HG03159 (cell line): ENCODE measurements around the gene FRMD3.

ENCODE experiments used
- ATAC-seq: cut with Tn5 transposase; IDR thresholded peaks from one replicate; pipeline ENCODE4 v1.9.1; 2021; ENCODE audit warnings: mild to moderate bottlenecking, moderate library complexity; ENCODE audit not compliant: unreplicated experiment

Gene FRMD3

DNA sequence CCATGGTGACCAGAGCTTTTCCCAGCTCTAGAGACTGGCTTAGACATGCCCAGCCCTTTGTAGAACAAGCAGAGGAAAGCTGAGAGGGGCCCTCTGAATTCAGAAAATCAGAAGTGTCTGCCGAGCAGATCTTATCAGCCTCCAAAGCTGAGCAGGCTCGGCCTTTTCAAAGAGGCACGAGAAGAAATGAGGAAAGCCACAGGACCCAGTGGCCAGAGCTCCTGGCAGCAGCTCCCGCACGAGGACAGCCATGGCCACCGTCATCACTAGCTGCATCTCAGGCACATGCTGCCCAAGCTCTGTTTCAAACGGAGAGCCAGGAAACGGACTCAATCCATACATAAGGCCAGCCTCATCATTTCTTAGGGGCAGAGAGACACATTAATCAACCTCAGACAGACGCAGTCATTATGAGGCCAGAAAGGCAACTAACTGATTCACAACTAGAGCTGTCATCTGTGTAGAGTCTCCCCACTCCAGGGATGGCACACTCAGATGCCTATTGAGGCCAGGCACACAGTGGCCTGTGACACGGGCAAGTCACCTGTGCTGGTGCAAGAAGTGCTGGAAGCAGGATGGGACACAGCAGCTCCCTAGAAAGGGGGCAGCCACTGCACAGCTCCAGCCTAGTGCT is 194.7 kb downstream of the FRMD3 start:
- ATAC-seq = no peak

DNA sequence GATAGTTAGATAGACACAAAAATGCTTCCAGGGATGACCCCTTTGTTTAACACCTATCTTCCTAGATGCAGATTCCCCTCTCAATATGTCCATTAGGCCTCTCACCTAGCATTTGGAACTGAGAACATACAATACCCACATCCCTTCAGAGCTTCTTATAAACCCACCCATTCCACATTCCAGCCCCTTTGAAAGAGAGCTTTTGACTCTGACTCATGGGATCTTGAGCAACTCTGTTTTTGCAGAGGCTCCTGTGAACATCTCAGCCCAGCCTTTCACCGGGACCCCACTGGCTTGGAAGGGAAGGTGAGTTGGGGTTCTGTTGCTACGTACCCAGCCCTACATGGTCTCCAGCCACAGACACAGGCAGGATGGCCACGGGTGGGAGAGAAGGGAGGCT is 195.5 kb downstream of the FRMD3 start:
- no peak for ATAC-seq

DNA sequence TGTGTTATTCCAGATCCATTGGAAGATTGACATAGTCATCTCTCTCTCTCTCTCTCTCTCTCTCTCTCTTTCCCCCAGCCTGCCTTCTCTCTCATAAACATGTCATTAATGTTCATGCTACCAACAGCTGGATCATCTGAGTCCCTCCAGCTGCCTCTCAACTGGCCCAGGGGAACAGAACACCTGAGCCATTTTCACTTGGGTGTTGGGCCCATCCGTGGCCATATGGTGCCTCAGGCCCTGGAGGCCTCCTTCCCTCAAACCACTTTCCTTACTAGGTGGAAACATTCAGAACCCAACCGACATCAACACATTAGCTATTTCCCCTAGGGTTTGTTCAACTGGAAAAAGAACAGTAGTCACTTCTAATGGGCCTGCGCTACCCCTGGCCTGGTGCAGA is 196.2 kb downstream of the FRMD3 start:
- ATAC-seq = no peak

DNA sequence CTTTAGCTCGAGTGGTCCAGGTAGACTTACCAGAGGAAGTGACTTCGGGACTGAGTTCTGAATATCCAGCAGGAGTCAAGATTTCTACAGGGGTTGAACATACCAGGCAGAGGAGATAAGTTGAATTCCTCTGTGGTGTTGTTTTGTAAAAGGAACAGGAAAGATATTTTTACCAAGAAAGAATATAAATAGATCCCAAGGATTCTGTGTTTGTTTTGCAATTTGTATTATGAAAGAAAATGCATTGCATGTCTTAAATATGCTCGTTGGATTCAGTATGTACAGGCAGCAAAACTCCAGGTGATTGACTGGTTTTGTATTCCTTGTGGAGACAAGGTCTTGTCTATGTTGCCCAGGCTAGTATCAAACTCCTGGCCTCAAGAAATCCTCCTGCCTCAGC is 197.8 kb downstream of the FRMD3 start:
- ATAC-seq = no peak

DNA sequence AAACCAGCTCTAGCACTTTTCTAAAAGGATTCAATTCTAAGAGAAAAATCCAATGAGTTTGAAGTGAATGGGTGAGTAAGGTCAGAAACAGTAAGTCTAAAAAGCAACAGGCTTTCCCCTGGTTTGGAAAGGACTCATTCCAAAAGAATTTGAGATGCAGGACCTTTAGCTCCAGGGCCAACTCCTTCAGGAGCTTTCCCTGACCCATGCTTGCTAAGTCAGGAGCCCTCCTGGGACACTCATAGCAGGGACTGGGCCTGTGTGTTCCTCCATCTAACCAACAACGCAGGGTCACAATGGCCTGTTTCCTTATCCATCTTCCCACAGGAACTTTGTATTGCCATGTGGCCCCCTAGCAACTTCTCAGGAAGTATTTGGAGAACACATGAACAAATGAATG is 198.8 kb downstream of the FRMD3 start:
- no peak for ATAC-seq

DNA sequence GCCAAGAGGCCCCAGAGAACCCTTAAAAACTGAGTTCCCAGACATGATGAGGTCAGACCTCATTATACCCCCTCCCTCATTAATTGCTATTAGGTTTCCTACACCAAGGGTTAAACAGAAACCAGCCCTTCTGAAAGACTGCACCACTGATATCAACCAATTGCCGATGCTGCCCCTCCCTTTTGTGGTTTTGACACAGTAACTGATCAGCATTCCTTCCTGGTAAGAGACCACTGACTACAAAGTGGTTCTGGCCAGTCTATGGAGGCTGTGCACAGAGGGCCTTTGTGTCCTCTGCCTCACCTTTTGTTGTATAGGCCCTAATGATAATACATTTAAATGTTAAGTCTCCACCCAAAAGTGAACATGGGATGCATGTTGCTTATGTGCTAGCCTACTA is 201.5 kb downstream of the FRMD3 start:
- no peak for ATAC-seq

DNA sequence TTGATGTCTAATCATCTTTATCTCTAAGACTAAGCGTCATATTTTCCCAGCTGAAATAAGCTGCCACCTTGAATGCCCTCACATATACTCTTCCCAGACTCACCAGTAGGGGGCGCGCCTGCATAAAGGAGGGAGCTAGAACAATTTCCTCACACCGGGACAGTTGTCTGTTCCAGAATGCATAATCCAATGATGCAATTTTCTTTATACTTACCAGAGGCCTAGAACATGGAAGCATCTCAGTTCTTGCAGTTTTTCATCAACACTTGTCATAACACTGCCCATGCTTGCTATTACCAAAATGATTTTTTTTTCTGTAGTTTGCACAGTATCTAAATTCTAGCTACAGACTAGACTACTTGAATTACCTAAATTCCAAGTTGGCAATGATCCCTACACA is 203.9 kb downstream of the FRMD3 start:
- peak; percentile 78 for ATAC-seq

DNA sequence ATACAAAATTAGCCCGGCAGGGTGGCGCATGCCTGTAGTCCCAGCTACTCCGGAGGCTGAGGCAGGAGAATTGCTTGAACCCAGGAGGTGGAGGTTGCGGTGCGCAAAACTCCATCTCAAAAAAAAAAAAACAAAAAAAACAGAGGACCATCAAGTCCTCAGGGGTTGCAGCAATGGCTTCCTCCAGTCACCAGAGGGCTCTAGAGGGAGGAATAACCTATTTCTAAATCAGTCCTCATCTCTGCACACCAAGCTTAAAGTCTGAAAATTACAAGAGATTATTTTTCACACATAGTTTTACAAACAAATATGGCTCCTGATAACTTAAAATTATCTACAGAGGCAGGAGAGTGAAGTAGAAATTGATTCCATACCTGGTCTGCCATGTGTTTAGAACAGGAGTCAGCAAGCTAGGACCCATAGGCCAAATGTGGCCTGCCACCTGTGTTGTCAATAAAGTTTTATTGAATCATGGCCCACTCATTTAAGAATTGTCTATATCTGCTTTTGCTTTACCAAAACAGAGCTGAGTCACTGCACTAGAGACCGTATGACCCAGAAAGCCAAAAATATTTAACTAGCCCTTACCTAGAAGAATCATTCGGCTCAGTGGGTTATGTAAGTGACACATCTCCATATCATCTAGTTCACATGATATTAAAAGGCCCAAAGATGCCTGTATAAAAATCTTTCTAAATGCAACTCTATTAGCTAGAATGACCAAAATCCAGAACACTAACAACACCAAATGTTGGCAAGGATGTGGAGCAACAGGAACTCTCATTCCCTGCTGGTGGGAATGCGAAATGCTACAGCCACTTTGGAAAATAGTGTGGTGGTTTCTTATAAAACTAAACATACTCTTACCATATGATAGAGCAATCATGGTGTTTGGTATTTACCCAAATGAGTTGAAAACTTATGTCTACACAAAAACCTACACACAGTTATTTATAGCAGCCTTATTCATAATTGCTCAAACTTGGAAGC is 207.7 kb downstream of the FRMD3 start:
- no peak for ATAC-seq

DNA sequence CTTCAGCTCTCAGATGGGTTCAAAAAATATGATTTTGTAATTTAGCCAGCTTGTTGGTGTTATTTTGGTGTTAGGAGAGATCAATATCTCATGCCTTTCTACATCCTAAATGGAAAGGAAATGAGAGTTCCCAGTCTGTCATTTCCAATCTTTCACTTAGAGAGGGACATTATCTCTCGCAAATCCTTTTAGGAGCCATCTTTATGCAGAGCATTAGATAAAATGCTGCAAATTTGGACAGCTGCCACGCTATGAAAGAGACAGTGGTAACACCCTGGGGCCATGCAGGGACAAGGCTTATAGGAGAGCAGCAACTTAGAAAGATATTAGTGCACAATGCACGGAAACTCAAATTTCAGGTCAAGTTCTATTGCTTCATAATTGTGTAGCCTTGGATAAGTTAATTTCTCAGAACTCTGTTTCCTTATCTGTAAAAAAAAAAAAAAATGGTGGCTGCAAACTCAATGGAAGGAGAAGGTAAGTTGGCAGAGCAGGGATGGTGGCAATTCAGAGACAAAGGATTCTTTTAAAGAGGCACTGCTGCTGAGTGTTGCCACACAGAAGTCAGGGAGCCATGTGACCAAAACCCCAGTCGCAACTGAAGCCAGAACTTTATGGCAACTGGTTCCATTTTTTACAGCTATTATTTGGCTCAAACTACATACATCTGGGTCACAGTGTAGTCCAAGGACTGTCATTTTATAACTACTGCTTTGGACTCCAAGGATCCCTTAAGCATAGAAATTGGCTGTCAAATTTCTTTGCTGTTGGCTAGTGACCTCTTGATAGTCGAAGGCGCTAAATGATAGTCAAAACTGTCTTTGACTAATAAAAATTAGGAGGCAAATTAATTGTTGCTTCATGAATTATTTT is 210.2 kb downstream of the FRMD3 start:
- no peak for ATAC-seq

DNA sequence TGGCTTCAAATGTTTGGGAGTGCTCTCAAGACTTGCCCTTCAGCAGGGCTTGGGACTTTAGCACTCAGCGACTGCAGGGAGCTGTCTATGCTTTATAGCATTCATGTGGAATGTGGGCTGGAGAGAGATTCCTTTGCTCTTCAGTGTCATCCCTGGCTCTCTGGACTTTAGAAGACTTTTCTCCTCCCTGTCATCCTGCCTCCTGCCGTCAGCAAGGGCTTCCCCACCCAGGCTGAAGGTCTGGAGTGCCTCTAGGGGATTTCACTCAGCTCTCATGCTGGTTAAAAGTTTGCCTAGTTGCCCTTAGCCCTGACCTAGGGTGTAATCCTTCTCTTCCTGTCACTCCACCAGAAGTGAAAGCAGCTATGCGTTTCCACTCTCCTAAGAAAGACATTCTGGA is 210.9 kb downstream of the FRMD3 start:
- no peak for ATAC-seq

DNA sequence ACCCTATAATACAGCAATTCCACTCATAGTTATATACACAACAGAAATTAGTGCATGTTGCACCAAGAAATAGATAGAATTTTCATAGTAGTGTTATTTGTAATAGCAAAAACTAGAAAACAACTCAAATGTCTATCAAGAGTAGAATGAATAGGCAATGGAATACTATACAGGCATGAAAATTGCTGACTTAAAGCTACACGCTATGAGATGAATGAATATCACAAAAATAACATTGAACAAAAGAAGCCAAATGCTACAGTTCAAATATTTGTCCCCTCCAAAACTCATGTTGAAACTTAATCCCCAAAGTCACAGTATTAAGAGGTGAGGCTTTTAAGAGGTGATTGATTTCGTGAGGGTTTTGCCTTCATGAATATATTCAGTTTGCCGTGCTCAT is 215.1 kb downstream of the FRMD3 start:
- ATAC-seq = no peak

DNA sequence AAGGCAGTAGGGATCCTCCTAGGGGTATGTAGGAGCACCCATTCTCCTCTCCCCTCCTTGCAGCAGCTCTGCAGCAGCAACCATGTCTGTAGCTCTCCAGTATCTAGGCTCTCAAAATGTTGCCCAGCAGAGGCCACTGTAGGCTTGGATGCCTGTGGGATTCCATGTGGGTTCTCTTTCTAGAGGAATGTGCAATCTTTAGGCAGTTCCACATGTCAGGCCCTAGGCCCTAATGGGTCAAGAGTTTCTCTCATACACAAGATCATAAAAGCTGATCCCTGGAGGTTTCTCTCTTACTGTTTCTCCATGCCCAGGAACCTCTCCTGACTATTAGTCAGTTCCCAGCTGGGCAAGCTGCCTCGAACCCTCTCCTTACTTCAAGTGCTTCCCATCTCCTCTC is 215.8 kb downstream of the FRMD3 start:
- no peak for ATAC-seq

DNA sequence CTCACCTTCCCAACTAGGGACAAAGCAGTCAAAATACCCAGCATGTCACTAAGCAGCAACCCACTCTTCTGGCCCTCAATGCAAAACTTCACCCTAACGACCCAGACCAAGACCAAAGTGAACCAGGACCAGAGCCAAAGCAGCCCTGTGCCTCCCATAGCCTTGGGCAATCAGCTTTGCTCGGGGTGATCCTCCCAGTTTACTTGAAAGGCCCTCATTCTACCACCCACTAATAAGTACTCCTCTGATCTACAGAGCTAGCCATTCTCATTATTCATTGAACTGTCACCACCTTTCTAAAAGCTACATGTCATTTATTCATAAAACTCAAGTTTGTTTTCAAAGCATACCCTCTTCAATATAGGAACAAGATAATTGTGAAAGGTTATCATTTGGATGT is 221.0 kb downstream of the FRMD3 start:
- no peak for ATAC-seq

DNA sequence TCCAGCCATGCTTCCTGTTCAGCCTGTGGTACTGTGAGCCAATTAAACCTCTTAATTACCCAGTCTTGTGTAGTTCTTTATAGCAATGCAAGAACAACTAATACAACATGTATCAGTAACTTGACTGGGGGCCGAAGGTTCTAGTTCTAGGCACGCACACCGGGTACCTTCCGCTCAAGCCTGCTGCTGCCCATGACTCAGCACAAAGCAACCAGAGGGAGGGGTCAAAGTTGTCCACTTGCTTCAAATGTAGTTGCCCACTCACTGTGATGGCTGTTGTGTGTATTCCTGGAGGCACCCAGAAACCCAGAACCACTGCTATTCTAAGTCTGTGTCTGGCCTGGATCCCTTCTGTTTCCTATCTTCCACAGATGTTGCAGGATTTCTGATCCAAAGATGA is 222.6 kb downstream of the FRMD3 start:
- ATAC-seq = no peak

DNA sequence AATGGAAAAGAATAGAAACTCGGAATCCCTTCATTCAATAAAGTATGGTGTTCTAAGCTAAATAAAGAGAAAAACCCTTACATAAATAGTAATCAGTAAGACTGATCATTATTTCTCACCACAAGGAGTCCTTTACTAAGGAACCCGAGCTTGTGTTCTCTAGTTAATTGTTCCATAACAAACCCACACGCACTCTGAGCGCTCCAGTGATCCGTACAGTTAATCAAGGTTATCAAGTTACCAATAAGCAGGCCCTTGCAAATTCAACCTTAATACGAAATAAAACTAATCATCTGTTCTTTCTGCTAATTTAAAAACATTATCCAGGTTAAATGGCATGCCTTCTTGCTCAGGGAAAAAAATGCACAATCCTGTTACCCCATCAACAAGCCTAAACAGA is 224.4 kb downstream of the FRMD3 start:
- ATAC-seq = no peak

DNA sequence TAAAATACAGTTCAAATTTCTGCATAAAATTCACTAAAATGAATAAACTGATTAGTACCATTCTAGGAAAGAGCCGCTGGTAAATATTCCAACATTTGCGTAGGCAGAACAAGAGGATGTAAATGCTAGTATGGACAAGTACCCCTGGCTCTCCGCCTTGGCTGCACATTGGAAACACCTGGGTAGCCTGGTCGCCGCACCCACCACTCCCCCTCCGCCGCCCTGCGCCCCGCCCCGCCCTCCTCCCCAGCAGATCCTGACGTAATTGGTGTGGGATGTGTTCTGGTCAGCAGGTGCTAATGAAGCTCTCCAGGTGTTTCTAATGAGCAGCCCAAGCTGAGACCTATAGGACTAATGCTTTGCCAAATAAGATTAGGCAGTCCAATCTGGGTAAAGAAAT is 225.7 kb downstream of the FRMD3 start:
- no peak for ATAC-seq

DNA sequence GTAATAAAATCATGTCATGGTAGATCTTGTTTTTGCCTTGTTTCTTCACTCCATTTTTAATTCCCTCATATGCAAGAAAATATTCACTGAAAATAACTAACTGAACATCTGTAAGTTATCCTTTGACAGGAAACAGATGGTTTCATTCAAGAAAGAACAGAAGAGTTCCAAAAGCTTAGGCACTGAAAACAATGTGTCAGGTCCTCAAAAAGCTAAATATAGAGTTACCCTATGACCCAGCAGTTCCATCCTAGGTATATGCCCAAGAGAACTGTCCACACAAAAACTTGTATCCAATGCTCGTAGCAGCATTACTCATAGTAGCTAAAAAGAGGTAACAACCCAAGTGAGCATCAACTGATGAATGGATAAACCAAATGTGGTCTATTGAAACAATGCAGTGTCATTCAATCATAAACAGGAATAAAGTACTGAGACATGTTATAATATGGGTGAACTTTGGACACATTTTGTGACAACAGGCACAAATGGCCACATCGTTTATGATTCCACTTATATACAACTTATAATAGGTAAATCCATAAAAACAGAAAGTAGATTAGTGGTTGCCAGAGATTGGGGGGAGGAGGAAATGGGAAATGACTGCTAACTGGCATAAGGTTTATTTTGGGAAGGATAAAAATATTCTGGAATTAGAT is 231.0 kb downstream of the FRMD3 start:
- ATAC-seq = no peak

DNA sequence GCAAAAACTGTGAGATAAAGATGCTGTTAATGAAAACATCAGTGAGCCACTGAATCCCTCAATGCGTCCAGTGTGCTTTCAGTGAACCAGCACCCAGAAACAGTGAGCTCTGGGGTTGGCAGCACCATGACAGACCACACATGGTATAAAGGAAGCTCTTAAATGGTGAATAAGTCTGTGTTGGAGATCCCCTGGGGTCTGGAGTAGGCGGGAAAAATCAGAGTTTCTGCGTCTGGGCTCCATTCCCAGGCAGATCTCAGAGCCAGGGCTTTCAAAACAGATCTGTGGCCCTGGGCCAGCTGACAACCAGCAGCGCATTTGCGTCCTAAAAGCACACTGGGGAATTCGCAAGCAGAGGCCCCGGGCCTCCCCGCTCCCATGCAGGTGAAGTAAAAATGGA is 233.5 kb downstream of the FRMD3 start:
- no peak for ATAC-seq

DNA sequence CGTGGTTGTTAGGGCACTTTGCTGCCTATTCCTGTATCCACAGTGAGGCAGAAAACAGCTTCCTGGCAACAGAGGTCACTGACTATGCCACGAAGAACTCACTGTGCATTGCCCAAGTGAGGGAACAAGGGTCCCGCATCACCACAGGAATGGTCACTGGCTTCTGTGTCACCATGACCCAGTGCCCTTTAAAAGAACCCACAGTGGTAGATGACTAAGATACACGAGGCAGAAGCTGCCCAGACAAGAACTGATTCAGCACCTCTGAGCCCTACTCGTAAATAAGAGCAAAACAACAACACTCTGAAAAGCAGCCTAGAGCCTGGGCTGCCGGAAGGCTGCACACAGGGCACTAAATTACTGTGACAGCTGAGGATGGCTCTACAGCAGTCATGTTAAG is 238.6 kb downstream of the FRMD3 start:
- no peak for ATAC-seq

DNA sequence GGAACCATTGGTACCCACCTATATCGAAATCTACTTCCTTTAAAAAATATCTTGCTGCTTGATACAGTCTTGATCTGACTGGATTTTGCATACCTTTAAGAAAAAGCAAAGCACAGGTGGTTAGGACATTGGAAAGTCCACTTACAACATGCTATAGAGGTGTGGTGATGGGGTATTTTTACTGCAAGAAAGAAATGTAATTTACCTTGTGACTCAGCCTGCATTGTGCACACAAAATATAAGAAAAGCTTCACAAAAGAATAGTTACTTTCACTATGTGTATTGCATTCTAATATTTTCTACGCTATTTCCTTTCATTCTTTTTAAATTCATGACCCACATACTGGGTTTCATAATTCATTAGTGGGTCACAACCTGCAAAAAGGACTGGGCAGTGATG is 239.1 kb downstream of the FRMD3 start:
- ATAC-seq = no peak

DNA sequence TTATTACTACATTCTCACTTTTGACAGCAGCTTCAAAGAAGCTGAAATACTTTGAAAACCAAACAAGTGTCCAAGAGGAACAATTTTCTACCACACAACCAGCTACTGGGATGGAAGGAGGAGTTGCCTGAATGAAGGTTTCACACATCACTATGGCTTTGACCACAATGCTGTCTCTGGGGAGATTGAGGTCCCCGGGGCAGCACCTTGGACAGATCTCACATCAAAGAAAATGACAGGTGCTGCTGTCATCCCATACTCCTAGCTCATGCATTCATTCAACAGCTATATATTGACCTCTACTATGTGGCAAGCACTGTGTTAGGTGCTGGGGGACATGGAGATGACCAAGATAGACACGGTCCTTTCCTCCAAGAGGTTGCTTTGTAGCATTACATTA is 242.1 kb downstream of the FRMD3 start:
- ATAC-seq = peak; percentile 66
